OCI-LY7 (cell line): ENCODE data around the gene PCDHGB5. TPM values are rescaled to one million over a fixed set of nuclear protein-coding genes. Genes with fewer than 3 reads are reported as not detected.

Source experiments
- BruUV-seq: library from RNA; stranded (reverse); fragments of 400-500 nt; replicated peaks from 2 replicates; lab custom pipeline; 2021; lab: Mats Ljungman, UMichigan
- CTCF ChIA-PET: fragments of 300-600 bp; sonication (Branson Sonifier 250); formaldehyde crosslinking; loops from one replicate; lab custom pipeline; 2022; ENCODE audit warnings: antibody characterized with exemption; ENCODE audit not compliant: unreplicated experiment; lab: Charles Lee
- POLR2A ChIA-PET: fragments of 300-600 bp; sonication (Branson Sonifier 250); formaldehyde crosslinking; loops from one replicate; lab custom pipeline; 2022; ENCODE audit warnings: antibody characterized with exemption; lab: Charles Lee
- DNase-seq: peaks from one replicate; pipeline ENCODE4 v3.0.0-alpha.2; 2015; ENCODE audit warnings: low spot score
- H2AFZ ChIP-seq: fragments of 200-600 bp; sonication (generic), shearing (Covaris generic); 2 replicates; pipeline ENCODE4 v1.6.1; 2014; ENCODE audit warnings: mild to moderate bottlenecking, antibody characterized with exemption, low read length, moderate library complexity
- H3K27ac ChIP-seq: fragments of 200-600 bp; sonication (generic); 2 replicates; pipeline ENCODE4 v1.5.1; 2014; ENCODE audit warnings: mixed run types, low read depth, mild to moderate bottlenecking, moderate library complexity, low read length, inconsistent platforms; ENCODE audit not compliant: poor library complexity, severe bottlenecking
- H3K36me3 ChIP-seq: fragments of 200-600 bp; sonication (generic); 2 replicates; pipeline ENCODE4 v1.6.1; 2014; ENCODE audit warnings: mild to moderate bottlenecking, antibody characterized with exemption, low read length, moderate library complexity, mixed read lengths; ENCODE audit not compliant: insufficient read depth
- H3K4me1 ChIP-seq: fragments of 200-600 bp; sonication (generic); 2 replicates; pipeline ENCODE4 v1.5.1; 2014; ENCODE audit warnings: mild to moderate bottlenecking, low read length; ENCODE audit not compliant: insufficient read depth, poor library complexity, severe bottlenecking
- H3K4me2 ChIP-seq: fragments of 200-600 bp; sonication (generic); 2 replicates; pipeline ENCODE4 v1.6.1; 2014; ENCODE audit warnings: mild to moderate bottlenecking, low read length
- H3K4me3 ChIP-seq: fragments of 200-600 bp; sonication (generic); 2 replicates; pipeline ENCODE4 v1.5.1; 2014; ENCODE audit warnings: mild to moderate bottlenecking, low read depth, low read length; ENCODE audit not compliant: poor library complexity, severe bottlenecking
- H3K79me2 ChIP-seq: fragments of 200-600 bp; sonication (generic); 2 replicates; pipeline ENCODE4 v1.6.1; 2016; ENCODE audit warnings: low read depth, mild to moderate bottlenecking, low read length, moderate library complexity, mixed read lengths; ENCODE audit not compliant: insufficient read depth
- H3K9me2 ChIP-seq: fragments of 200-600 bp; sonication (generic); 2 replicates; pipeline ENCODE4 v1.6.1; 2016; ENCODE audit warnings: mild to moderate bottlenecking, low read length, mixed read lengths; ENCODE audit not compliant: insufficient read depth
- H3K9me3 ChIP-seq: fragments of 200-600 bp; sonication (generic); 2 replicates; pipeline ENCODE4 v1.6.1; 2014; ENCODE audit warnings: mild to moderate bottlenecking, mixed run types, low read length, mixed read lengths
- H4K20me1 ChIP-seq: fragments of 200-600 bp; sonication (generic); 2 replicates; pipeline ENCODE4 v1.6.1; 2014; ENCODE audit warnings: mild to moderate bottlenecking, antibody characterized with exemption, low read length, moderate library complexity, mixed read lengths; ENCODE audit not compliant: insufficient read depth
- CTCF ChIP-seq: fragments of 200-600 bp; sonication (generic); conservative IDR thresholded peaks from 2 replicates; pipeline ENCODE4 v1.5.1; 2014; ENCODE audit warnings: mild to moderate bottlenecking, antibody characterized with exemption, low read length, moderate library complexity, mixed read lengths
- EZH2phosphoT487 ChIP-seq: fragments of 200-600 bp; sonication (generic); IDR thresholded peaks from 2 replicates; pipeline ENCODE4 v1.6.1; 2018; ENCODE audit warnings: low read depth, borderline replicate concordance, mild to moderate bottlenecking, mixed run types, antibody characterized with exemption, low read length, moderate library complexity, mixed read lengths
- intact Hi-C: fragments of 100-400 bp; cut with micrococcal nuclease; formaldehyde crosslinking; loops from one replicate; pipeline ENCODE4 v1.10.0; 2022; ENCODE audit not compliant: unreplicated experiment
- total RNA-seq, 2 experiments: library from RNA; depleted of rRNA in 1 of 2; stranded (reverse); fragments of >200 nt in 1 of 2; shearing (Covaris generic) in 1 of 2; gene quantifications; 2 replicates each; pipeline ENCODE4 v1.2.3, GENCODE V29; 2014 to 2022

Gene PCDHGB5
- total RNA-seq, 2 experiments from 2014 or later: 5.1 to 8.6 TPM

DNA sequence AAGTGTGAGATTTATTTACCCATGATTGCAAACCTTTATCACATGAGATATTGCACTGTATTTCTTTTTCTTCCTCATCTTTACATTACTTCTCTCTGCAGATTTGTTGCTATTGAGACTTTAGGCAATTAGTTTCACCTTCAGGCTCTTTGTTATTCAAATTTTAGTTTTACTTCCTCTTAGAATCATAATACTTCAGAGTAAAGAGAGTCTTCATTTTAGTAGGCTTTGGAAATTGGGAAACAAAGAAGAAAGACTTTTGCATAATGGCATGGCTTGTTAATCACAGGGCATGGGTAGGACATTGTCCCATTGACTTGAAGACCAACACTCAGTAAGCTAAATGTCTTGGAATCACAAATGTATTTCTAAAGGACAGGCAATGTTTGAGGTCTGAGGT, 35.0 kb upstream of the PCDHGB5 start:
- ChIA-PET POLR2A (no interaction called here), CTCF (interaction anchor here (0.6 kb wide), 1 partner anchor 51 kb away, joined by 3 read pairs; no protein-coding TSS in a partner anchor)
- peak; percentile 59 for DNase-seq
- Histone ChIP-seq H3K36me3 (peaks cover 24% of the 10 kb centered on the region), H3K79me2 (peaks cover 24% of the 10 kb centered on the region; the same call in 1 of the 2 replicates), H3K4me3 (peak overlapping the region; percentile 66), H3K9me3 (no peaks in the 10 kb centered on the region; the same call in 1 of the 2 replicates), H3K9me2 (no peaks in the 10 kb centered on the region), H3K27ac (peak overlapping the region; percentile 85), H4K20me1 (no peaks in the 10 kb centered on the region), H3K4me2 (peak overlapping the region; percentile 79), H3K4me1 (peaks cover 41% of the 10 kb centered on the region), H2AFZ (peak overlapping the region; percentile 60; the same call in 1 of the 2 replicates)
- BruUV-seq: no TSS peak
- intact Hi-C loops: loop anchor here (5.0 kb wide), 1 partner anchor 115 kb away; the partner anchor contains the start of gene PCDHGC3
- TF ChIP-seq CTCF: no peak
- TF ChIP-seq EZH2phosphoT487: no peak

- no TSS peak for BruUV-seq
- peaks cover 24% of the 10 kb centered on the region; the same call in 1 of the 2 replicates for H3K79me2 ChIP-seq
These were observed 33.6 kb upstream of the PCDHGB5 start, which contains the start of gene PCDHGA5 for GRCh38 chr5:141363952-141364660. Gene PCDHGA5 (plus strand): TSS chr5:141364162. CDS start chr5:141364331, 169 bp downstream.

More at GRCh38 chr5:141363952-141364660, 33.6 kb upstream of the PCDHGB5 start, which contains the start of gene PCDHGA5:
- no peak for DNase-seq
- Histone ChIP-seq H3K4me3 (peak within 1 kb of the TSS; percentile 66), H3K9me2 (no peaks in the 10 kb centered on the region), H3K4me1 (peaks cover 41% of the 10 kb centered on the region), H2AFZ (no peak within 1 kb of the TSS; the same call in 1 of the 2 replicates), H4K20me1 (no peaks in the 10 kb centered on the region), H3K27ac (peak within 1 kb of the TSS; percentile 85), H3K4me2 (peak within 1 kb of the TSS; percentile 79), H3K36me3 (peaks cover 24% of the 10 kb centered on the region), H3K9me3 (no peaks in the 10 kb centered on the region; the same call in 1 of the 2 replicates)
- TF ChIP-seq CTCF: peak; percentile 54
- TF ChIP-seq EZH2phosphoT487: no peak
- CTCF ChIA-PET: interaction anchor here (0.8 kb wide), 1 partner anchor 17 kb away, joined by 3 read pairs; no protein-coding TSS in a partner anchor
- intact Hi-C loops: loop anchor here (5.0 kb wide), 1 partner anchor 113 kb away; the partner anchor contains the start of gene PCDHGC3
- POLR2A ChIA-PET: interaction anchor here (0.5 kb wide), 1 partner anchor 170 kb away, joined by 5 read pairs; no protein-coding TSS in a partner anchor
